Cardiac muscle cell (in vitro differentiated cells and primary cell): ENCODE measurements around the gene GPATCH4. TPM values are rescaled to one million over a fixed set of nuclear protein-coding genes. Genes with fewer than 3 reads are reported as not detected.

Source experiments
- DNase-seq, 2 donors: peaks; one replicate each; pipeline versions ENCODE4 v3.0.0 to v3.0.0-alpha.2; 2010 to 2017; ENCODE audit warnings: low read depth in 1 of 2, low spot score in 1 of 2
- H3K27ac ChIP-seq: fragments of 200-600 bp; sonication (generic); 2 replicates; pipeline ENCODE4 v1.5.1; 2016
- H3K27me3 ChIP-seq: fragments of 200-600 bp; sonication (generic); 2 replicates; pipeline ENCODE4 v1.6.0; 2016; ENCODE audit warnings: control low read depth
- H3K36me3 ChIP-seq: fragments of 200-600 bp; sonication (generic); 2 replicates; pipeline ENCODE4 v1.5.1; 2016; ENCODE audit warnings: control low read depth
- H3K4me1 ChIP-seq: fragments of 200-600 bp; sonication (generic); 2 replicates; pipeline ENCODE4 v1.8.1; 2017; ENCODE audit warnings: low read depth, mild to moderate bottlenecking, mixed run types
- H3K4me3 ChIP-seq: fragments of 200-600 bp; sonication (generic); 2 replicates; pipeline ENCODE4 v1.5.1; 2016; ENCODE audit warnings: mild to moderate bottlenecking
- H3K9me3 ChIP-seq: fragments of 200-600 bp; sonication (generic); 2 replicates; pipeline ENCODE4 v1.5.1; 2017; ENCODE audit warnings: low read depth, mild to moderate bottlenecking, control low read depth
- polyA plus RNA-seq: library from polyadenylated mRNA; unstranded; fragments of >200 nt; fragmentation: Nextera tagmentation; extraction: Ambion mirVana; gene quantifications from 2 replicates; pipeline ENCODE4 v1.2.1, GENCODE V29; 2016
- total RNA-seq: library from RNA; depleted of rRNA; stranded (reverse); fragments of >200 nt; gene quantifications from 2 replicates; pipeline ENCODE4 v1.2.3, GENCODE V29; 2016
- TF ChIP-seq, protein P1 (sequence below): IDR thresholded peaks from 2 replicates; pipeline ENCODE4 v1.5.1; 2012; ENCODE audit warnings: low read depth, mild to moderate bottlenecking, low read length

Gene GPATCH4
- total and polyA plus RNA-seq, 2 experiments from 2014 or later, result 6.0 to 42.4 TPM

GRCh38 chr1:156598125-156598524, 3.2 kb downstream of the GPATCH4 start:
- Histone ChIP-seq H3K27ac (no peak overlapping the region), H3K27me3 (no peaks in the 10 kb centered on the region), H3K4me3 (no peak overlapping the region), H3K9me3 (no peaks in the 10 kb centered on the region), H3K36me3 (peaks cover 7% of the 10 kb centered on the region), H3K4me1 (no peaks in the 10 kb centered on the region)
- DNase-seq, result no peak
- TF ChIP-seq, protein P1, sequence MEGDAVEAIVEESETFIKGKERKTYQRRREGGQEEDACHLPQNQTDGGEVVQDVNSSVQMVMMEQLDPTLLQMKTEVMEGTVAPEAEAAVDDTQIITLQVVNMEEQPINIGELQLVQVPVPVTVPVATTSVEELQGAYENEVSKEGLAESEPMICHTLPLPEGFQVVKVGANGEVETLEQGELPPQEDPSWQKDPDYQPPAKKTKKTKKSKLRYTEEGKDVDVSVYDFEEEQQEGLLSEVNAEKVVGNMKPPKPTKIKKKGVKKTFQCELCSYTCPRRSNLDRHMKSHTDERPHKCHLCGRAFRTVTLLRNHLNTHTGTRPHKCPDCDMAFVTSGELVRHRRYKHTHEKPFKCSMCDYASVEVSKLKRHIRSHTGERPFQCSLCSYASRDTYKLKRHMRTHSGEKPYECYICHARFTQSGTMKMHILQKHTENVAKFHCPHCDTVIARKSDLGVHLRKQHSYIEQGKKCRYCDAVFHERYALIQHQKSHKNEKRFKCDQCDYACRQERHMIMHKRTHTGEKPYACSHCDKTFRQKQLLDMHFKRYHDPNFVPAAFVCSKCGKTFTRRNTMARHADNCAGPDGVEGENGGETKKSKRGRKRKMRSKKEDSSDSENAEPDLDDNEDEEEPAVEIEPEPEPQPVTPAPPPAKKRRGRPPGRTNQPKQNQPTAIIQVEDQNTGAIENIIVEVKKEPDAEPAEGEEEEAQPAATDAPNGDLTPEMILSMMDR, result no peak

DNA sequence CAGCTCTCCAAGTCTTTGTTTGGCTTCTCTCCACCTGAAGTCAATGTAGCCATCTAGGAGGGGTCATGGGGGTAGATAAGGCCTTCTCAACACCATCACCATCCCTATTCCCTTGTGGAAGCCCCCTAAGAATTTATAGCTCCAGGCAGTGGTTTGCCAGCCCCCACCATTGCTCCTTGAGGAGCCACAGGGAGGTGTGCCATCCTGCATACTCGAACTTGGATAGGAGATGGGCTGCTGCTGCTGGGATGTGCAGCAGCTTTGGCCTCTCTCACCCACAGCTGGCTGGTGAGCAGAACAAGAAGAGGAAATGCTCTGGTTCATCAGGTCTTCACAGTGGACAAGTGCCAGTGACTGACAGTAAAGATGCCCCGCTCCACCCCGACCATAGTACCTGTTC, 4.9 kb downstream of the GPATCH4 start:
- H3K36me3 ChIP-seq, result peaks cover 7% of the 10 kb centered on the region
- H3K27me3 ChIP-seq, result no peaks in the 10 kb centered on the region
- H3K9me3 ChIP-seq, result no peaks in the 10 kb centered on the region
- no peak overlapping the region for H3K27ac ChIP-seq
- TF ChIP-seq, protein P1, result no peak
- no peak overlapping the region for H3K4me3 ChIP-seq
- H3K4me1 ChIP-seq, result peaks cover 5% of the 10 kb centered on the region
- DNase-seq, result no peak

DNA sequence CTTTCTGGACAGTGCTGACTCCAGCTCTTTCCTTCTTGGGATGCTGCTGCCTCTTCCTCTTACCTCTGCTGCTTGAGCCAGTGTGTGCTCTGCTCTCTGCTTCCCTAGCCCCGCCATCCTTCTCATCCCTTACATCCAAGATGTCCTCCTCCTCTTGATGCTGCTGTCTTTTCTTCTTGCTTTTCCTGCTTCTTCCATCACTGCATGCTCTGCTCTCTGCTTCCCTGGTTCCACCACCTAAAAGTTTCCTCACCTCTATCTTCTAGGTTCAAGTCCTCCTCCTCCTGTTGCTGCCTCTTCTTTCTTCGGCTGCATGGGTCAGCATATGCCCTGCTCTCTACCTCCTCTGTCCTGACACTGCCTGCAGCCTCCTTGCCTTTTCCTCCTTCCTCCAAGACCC, 6.3 kb downstream of the GPATCH4 start:
- TF ChIP-seq, protein P1, result no peak
- Histone ChIP-seq H3K4me1 (peaks cover 5% of the 10 kb centered on the region), H3K4me3 (no peak overlapping the region), H3K27me3 (no peaks in the 10 kb centered on the region), H3K9me3 (no peaks in the 10 kb centered on the region), H3K36me3 (peaks cover 7% of the 10 kb centered on the region), H3K27ac (no peak overlapping the region)
- DNase-seq, result no peak

- Histone ChIP-seq H3K27ac (no peak overlapping the region), H3K4me3 (no peak overlapping the region), H3K27me3 (no peaks in the 10 kb centered on the region), H3K9me3 (no peaks in the 10 kb centered on the region), H3K36me3 (peaks cover 7% of the 10 kb centered on the region), H3K4me1 (peaks cover 5% of the 10 kb centered on the region)
- no peak for DNase-seq
- TF ChIP-seq, protein P1, result no peak
Observed at GRCh38 chr1:156594190-156594589, 7.1 kb downstream of the GPATCH4 start.

DNA sequence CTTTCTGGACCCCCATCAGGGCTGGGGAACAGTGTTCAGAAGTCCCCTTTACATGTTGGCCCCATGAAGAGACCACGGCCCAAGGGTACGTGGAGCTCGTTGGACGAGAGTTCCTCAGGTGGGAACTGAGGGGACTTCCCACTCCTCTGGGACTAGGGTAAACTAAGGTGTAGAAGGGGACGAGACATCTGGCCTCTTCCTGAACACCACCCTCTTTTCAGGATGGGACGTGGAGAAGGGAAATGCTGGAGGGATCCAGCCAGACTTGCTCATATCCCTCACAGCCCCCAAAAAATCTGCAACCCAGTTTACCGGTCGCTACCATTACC, 7.7 kb downstream of the GPATCH4 start:
- Histone ChIP-seq H3K9me3 (no peaks in the 10 kb centered on the region), H3K36me3 (peaks cover 7% of the 10 kb centered on the region), H3K4me1 (peaks cover 5% of the 10 kb centered on the region), H3K27ac (no peak overlapping the region), H3K4me3 (no peak overlapping the region), H3K27me3 (no peaks in the 10 kb centered on the region)
- TF ChIP-seq, protein P1, result no peak
- no peak for DNase-seq

- H3K9me3 ChIP-seq, result no peaks in the 10 kb centered on the region
- no peaks in the 10 kb centered on the region for H3K27me3 ChIP-seq
- TF ChIP-seq, protein P1, result no peak
- H3K4me1 ChIP-seq, result peaks cover 5% of the 10 kb centered on the region
- H3K36me3 ChIP-seq, result peaks cover 7% of the 10 kb centered on the region
- H3K4me3 ChIP-seq, result no peak overlapping the region
- no peak for DNase-seq
- H3K27ac ChIP-seq, result no peak overlapping the region
Observed at GRCh38 chr1:156592910-156593660, 8.2 kb downstream of the GPATCH4 start.
